Iris pigment epithelial cell (primary cell): ENCODE measurements around the gene FNBP1L.

Experiments
- DNase-seq: peaks from one replicate; pipeline ENCODE4 v3.0.0-alpha.2; 2011; ENCODE audit warnings: low read depth

Gene FNBP1L

DNA sequence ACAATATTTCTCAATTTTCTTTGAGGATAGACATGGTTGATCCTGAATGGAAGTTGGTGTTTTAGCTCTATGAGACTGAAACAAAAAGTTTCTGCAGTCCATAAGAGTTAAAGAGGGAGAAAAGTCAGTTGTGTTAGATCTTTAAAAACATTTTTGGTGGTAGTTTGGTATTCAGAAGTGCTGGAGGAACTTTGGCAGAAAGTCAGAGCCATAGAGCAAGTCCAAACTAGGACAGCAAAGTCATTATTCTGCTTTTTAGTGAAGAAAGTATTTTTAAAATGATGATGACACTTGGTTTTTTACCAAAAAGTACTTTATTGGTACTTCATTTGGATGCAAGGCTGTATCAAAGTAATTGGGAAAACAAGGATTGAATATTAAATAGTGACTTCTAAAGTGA is 41.8 kb downstream of the FNBP1L start:
- DNase-seq: no peak

DNA sequence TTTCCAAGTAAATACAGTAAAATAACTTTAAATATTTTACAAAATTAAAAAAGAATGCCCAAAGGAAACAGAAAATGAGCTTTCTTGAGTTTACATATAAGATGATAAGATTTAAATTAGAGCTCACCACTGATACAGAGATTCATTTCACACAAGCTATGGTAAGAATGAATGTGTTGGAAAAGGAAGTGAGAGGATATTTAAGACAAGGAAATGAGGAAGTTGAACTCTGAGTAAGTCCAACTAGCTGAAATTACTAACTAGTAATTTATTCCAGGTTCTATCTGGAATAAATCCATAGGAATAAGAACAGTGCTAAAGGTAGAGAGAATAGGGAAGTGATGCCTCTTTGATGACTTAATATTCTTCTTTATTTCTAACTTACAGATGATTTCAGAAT is 42.4 kb downstream of the FNBP1L start:
- no peak for DNase-seq

DNA sequence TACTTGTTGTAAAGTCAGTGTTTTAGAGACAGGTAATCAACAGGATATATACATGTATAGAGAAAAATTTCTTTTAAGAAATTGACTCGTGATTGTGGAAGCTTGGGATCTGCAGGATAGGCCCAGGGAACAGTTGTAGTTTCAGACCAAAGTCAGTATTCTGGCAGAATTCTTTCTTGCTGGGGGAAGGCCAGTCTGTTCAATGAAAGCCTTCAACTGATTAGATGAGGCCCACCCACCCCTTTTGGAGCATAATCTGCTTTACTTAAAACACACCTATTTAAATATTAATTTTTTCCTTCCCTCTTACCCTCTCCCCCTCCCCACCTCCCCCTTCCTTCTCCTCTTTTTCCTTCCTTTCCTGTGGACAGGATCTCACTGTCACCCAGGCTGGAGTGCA is 48.0 kb downstream of the FNBP1L start:
- no peak for DNase-seq

DNA sequence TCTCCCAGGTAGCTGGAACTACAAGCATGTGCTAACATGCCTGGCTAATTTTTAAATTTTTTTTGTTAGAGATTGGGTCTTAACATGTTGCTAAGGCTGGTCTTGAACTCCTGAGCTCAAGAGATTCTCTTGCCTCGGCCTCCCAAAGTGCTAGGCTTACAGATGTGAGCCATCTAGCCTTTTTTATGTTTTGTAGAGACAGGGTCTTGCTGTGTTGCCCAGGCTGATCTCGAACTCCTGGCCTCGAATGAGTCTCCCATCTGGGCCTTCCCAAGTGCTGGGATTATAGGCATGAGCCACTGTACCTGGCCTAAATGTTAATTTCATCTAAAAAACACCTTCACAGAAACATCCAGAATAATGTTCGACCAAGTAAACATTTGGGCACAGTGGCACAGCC is 48.6 kb downstream of the FNBP1L start:
- no peak for DNase-seq

DNA sequence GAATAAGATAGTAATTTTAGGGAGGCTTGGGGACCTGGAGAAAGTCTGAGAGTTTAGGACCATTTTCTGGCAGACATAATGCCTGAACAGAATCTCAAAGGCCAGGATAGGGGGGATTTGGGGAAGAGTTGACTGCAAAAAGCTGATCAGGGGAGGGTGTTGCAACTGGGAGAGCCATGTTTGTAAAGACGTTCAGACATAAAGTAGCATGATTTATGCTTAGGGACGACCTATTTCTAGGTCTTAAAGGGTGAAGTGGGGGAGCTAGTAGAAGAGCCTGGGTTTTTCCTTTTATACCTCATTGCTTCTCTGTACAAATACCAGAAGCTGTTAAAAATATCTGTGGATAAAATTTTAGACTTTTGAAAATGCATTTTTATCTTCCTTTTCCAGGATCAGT is 51.2 kb downstream of the FNBP1L start:
- no peak for DNase-seq

DNA sequence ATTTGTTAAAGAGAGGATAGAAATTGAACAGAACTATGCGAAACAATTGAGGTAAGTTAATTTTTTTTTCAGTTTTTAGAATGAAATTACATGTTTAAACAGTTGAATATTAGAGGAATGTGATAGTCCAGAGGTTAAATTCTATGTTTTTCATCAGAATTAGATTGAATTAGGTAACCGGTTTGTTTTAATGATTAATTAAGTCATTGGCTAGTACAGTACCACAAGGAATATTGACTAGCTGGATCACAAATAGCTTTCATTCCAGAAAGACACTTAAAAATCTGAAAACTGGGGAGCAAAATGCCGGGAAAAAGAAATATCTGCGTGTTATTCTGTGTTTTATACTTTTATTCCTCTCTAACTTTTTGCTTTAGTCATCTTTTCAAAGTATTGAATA is 51.6 kb downstream of the FNBP1L start:
- DNase-seq: no peak

DNA sequence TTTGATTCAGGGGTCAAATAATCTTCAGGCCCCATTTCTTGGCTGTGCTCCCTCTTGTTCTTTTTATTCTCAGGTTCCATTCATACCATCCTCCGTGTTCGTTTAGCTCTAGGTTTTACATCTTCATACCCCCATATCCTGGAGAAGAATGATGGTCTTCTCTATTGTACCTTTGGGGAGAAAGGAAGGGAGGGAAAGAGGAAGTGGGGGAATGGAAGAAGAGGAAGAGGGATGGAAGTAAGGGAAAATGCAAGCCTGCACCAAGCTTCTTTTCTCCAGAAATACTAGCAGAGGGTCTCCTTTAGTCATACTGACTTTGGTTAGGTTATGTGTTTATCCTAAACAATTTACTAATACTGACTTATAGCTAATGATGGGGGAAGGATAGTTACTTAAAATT is 52.4 kb downstream of the FNBP1L start:
- DNase-seq: no peak

DNA sequence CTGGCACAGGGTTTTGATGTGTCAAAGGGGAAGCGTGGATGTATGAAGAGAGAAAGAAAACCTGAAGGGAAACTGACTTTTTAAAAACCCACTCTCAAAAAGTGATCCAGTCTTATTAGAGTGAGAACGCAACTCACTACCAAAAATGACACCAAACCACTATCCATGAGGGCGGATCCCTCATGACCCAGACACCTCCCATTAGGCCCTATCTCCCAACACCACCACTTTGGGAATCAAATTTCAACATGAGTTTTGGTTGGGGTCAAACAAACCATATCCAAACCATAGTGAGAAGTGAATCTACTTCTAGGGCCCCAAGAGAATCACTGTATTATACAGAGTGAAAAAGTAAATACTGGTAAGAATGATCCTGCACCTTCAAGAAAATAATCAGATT is 53.5 kb downstream of the FNBP1L start:
- no peak for DNase-seq

DNA sequence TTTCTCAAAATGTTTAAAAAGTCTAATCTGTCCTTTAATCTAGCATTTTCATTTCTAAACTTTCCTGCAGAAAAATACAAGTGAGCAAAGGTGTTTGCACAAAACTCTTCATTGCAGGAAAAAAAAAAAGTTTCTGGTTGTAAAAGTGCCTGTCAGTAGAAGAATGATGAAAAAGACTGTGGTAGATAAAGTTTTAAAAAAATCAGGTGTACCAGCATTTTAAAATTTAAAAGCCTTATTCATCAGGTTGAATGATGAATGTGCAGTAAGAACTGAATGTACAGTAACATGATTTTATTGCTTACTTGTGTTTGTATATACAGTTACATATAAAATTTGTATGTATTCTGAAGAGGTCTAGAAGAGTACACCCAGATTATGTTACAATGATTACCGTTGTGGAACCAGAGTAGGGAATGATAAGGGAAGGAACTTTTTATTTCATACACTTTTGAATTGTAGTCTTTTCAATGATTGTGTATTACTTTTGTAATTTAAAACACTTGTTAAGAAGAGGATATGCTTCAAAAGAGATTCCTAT is 54.0 kb downstream of the FNBP1L start:
- no peak for DNase-seq

DNA sequence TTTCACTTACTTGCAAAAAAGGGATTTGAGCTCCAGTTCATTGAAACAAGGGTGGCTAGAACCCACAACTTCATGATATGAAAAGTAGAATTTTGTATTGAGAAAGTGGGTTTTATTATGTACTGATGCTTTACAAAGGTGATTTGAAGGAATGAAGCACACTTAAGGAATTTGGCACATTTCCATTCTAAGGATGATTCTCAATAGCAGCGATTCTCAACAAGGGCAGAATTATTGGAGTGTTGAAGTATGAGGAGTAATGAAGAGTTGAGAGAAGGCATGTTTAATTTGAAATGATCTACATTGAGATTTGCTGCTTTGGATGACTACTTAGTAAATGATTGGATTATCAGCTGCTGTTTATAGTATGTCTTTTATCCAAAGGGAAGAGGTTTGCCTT is 54.7 kb downstream of the FNBP1L start:
- no peak for DNase-seq

DNA sequence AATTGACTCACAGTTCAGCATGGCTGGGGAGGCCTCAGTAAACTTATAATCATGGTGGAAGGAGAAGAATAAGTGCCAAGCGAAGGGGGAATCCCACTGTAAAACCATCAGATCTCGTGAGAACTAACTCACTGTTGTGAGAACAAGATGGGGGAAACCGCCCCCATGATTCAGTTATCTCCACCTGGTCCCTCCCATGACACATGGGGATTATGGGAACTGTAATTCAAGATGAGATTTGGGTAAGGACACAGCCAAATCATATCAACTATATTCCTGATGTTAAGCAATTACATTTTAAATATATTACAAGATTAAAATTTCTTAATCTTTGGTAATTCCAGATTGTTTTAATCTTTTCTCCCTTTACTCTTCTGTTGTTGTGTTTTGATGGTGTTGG is 55.2 kb downstream of the FNBP1L start:
- no peak for DNase-seq

DNA sequence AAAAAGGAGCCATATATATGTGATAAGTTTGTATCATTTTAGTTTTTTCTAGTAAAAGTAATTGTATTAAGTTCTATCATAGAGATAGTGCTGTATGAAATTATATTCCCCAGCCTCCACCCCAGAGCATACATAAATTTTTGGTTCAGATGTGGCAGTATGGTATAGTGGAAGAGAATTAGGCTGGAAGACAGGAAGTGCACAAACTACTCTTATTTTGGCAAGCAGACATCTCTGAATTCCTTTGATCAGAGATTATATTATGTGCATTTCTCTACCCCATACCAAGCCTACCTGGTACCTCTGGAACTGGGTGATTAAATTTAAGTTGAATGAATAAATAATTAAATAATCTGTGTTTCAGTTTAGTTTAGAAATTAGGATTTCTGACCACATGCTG is 55.9 kb downstream of the FNBP1L start:
- DNase-seq: no peak

DNA sequence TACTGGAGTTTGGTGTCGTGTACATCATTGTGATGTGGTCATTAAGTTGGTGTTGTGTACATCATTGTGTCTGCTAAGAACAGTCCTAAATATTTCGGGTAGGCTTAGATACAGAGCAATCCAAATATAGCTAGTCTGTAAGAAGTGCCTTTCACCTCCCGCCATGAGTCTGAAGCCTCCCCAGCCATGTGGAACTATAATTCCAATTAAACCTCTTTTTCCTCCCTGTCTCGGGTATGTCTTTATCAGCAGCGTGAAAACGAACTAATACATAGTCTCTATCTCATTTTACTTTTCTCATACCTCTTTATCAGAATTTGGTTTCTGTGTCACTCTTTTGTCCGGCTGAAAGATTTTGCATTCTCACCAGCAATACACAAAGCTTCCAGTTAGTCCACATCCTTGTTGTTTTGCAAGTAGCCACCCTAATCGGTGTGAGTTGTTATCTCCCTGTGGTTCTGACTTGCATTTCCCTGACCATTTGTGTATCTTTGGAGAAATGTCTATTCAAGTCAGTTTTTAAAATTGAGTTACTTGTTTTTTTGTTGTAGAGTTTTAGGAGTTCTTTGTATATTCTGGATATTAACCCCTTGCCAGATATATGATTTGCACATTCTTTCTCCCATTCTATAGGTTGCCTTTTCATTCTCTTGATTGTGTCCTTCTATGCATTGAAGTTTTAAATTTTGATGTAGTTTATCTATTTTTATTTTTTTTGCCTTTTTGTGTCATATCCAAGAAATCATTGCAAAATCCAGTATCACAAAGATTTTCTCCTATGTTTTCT is 56.5 kb downstream of the FNBP1L start:
- no peak for DNase-seq

DNA sequence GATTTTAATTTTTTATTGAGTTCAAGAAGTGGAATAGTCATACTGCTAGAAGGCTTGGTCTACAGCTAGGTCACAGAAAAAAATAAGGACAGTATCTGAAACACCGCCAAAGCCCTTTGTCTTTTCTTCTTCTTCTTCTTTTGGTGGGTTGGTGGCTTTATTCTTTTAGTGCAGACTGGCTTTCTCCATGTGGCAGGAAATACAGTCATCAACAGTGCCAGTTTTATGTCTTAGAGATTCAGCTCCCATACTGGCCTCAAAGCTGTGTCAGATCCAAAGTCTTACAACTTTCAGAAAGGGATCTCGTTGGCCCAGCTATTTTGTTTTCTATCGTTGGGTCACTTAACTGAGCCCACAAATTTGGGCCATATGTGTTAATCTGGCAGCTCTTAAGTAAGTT is 58.2 kb downstream of the FNBP1L start:
- no peak for DNase-seq

DNA sequence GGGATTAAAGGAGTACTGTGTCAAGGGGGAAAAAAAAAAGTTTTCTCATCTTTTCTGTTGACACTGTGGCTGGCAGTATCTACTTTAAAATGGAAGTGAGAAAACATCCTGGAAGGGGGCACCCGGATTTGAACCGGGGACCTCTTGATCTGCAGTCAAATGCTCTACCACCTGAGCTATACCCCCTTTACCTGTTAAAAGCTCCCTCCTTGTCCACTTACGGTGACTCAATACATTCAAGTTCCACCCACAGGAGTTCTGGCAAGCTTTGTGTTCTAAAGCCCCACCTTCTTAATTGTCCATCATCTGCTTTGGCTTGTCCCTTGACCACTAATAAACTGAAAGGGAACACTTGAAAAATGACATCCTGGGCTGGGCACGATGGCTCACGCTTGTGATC is 68.2 kb downstream of the FNBP1L start:
- no peak for DNase-seq

DNA sequence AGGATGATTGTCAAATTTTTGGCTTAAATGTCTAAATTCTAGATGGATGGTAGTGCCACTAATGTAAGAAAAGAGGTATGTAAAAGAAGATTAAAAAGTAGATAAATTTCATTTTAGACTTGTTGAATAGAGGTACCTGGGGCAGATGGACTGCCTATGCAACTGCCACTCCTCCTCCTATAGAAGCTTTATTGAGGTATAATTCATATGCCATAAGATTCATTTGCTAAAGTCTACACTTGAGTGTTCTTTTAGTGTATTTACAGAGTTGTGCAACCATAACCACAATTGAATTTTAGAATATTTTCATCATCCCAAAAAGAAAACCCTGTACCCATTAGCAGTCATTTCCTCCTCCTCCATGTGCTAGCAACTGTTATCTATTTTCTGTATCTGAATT is 70.6 kb downstream of the FNBP1L start:
- peak; percentile 6 for DNase-seq

DNA sequence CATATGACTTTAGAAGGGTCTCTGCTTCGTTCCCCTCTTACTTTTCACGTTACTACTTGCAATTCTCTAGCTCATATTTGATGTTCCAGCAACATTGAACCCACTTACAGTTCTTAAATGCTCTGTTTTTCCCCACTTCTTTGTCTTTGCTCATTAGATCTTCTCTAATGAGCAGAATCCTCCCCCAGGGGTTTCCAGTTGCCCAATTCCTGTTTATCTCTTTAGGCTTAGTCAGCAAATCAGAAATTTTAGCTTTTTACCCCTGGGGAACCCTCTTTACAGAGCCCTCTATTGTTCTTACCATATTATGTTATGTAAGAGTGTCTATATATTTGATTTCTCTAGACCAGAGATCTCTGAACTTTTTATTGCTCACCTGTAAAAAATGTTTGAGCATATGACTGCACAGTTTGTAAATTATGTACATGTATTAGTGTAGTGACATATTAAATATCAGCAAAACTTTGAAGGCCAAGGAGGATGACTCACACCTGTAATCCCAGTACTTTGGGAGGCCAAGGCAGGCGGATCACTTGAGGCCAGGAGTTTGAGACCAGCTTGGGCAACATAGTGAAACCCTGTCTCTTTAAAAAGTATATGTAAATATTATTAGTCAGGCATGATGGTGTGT is 71.4 kb downstream of the FNBP1L start:
- DNase-seq: peak; percentile 75

DNA sequence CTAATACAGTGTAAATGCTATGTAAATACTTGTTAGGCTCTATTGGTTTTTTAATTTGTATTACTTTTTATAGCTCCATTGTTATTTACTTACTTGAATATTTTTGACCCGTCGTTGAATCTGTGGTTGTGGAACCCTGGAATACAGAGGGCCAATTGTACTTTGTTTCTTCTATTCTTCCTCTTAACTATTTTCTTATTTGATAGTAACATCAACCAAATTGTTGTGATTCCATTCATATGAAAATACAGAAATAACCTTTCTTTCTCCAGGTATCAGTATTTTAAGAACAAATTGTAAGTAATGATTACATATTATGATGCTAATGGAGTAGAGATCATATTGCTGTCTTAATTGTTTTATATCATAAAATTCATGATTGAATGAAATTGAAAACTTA is 73.7 kb downstream of the FNBP1L start:
- no peak for DNase-seq

DNA sequence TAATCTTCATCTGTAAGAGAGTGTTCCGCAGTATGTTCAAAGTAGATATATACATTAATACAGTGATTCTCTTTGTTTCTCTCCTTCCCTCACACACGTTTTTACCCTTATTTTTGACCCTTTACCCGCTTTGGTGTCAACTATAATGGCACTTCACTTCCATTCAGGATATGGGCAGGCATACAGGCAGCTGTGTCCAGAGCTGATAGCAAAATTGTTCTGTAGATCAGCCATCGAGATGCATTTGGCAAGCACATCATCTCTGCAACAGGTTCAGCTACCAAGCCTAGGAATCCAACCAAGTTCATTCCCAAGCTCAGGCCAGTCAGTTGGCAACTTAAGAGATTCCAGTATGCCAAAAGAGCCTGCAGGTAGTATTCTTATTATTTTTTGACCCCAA is 74.8 kb downstream of the FNBP1L start:
- DNase-seq: no peak

DNA sequence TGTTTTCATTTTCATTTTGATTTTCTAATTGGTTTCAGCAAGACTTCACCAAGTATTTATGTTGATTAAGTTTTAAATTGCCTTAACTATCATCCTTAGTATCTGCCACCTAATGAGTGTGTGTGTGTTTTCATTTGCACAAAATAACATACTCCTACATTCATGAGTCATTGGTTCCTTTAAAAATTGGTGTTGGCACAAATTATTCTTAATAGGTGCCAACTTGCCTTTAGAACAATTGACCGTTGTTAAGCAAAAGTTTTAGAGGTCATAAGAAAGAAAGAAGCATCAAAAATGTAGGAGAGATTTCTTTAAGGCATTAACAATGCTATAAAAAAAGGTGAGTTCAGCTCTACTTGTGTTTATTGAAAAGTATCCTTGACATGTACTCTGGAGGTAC is 77.5 kb downstream of the FNBP1L start:
- no peak for DNase-seq

DNA sequence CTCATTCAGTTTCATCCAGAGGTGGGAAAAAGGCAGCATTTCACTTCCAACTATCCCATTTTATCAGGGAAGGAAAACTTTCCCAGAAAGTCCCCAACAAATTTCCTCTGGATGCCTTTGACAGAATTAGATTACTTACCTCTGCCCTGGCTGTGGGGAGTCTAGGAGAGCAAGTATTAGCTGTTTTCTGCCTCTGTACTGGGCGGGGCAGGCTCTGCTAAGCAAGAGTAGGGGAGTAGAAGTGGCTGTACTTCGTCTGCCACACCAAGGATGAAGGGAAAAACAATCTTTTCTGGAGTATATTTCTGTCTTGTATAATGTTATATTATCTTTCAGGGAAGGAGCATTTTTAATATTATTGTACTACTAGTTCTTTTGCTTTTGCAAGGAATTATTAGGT is 78.5 kb downstream of the FNBP1L start:
- no peak for DNase-seq

DNA sequence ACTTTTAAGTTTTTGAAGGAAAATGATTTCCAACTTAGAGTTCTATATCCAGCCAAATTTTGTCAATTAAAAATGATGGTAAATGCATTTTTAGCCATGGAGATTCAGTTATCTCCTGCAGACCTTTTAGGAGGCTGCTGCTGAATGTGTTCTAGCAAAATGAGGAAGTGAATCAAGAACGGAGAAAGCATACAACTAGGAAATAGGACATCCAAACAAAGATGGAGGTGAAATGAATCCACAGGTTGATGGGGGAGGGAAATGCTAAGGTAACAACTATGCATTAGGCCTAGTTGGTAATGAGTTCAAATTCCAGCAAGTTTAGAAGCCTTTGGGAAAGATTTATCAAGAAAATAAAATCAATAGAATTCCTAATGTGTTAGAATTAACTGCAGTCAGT is 80.5 kb downstream of the FNBP1L start:
- no peak for DNase-seq

DNA sequence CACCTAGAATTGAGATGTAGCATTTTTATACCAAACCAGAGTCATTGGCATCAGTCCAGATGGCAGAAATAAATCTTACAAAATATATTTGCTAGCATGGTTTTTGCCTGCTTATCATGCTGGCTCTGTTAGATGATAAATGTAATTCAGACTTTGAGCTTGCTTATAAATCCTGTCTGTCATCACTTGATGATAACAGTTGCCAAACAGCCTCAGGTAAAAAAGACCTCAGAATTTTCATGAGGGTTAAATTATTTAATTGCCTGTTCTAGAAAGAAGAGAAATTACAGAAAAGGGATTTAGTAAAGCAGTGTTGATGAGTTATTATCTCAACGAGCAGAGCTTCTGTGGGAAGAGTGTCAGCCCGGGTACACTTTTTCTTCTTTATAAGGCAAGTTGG is 83.3 kb downstream of the FNBP1L start:
- DNase-seq: no peak
